ENCODE data around the gene SPAG5.
A peak's percentile ranks its signal among the peaks of the same experiment; 100 is the strongest.

Gene SPAG5

DNA sequence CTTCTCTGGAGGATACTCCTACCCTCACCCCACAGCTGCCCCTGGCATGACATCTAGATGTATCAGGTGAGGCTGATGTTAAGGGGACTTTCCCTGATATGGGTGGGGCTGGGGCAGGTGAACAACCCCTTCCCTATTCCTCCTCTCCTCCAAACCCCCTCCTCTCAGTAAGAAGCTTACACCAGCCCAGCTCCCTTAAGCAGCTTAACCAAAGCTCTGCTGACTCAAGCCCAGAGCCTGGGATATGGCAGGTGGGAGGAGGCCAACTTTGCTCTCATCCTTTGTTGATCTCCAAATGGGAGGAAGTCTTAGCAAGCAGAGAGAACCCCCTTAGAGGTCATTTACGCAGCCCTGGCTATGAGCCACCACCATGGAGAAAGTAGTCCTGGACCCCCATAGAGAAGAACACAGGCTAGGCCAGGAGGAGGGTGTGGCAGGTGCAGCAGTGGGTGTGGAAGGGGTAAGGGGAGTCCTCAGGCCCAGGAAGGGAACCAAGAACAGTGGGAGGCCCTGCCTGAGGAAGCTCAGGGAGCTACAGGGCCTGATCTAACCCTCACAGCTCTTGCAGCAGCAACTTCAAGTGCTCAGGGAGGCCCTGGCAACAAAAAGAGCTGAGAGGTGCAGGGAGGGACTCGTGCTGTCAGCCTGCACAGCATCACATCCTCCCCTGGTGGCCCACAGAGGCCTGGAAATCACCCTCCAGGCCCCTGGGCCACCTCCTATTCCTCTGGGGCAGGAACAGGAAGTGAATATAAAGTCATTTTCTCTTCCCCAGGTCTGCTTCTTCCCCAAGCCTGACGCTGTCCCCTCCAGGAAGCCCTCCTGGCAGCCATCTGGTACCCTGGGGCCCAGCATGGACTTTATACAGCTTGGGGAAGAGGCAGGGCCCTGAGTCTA lies 49.3 kb downstream of the SPAG5 start:
- DNase-seq (ENCODE audit: low read depth) = no peak

DNA sequence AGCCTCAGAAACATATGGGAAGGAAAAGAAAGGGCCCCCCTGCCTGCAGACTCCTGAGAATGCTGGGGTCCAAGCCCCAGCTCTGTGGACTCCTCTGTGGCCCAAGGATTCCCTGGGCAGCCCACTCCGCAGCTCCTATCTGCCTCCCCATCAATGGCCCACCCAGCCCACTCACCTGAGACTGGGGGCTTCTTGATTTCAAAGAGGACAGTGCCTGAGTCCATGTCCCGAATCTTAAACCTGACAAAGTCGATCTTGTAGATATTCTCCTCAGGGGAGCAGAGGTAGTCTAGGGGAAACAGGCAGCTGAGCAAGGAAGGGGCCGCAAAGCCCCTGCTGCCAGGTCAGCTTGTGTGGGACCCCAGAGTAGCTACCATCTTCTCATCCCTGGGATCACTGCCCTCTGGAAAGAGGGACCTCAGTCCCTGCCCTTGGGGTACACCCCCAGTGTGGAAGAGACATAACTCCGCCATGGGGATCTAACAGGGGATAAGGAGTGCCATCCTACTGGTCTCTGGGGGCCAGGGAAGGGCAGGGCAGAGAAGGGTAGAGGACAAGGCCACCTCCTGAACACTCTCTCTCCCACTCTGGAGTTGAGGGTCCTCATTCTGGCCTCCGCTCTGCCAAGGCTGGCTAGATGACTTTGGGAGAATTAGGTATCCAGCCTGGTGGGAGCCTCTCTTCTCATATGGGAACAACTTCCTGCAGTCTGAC lies 50.3 kb downstream of the SPAG5 start:
- TF ChIP-seq, protein P1, sequence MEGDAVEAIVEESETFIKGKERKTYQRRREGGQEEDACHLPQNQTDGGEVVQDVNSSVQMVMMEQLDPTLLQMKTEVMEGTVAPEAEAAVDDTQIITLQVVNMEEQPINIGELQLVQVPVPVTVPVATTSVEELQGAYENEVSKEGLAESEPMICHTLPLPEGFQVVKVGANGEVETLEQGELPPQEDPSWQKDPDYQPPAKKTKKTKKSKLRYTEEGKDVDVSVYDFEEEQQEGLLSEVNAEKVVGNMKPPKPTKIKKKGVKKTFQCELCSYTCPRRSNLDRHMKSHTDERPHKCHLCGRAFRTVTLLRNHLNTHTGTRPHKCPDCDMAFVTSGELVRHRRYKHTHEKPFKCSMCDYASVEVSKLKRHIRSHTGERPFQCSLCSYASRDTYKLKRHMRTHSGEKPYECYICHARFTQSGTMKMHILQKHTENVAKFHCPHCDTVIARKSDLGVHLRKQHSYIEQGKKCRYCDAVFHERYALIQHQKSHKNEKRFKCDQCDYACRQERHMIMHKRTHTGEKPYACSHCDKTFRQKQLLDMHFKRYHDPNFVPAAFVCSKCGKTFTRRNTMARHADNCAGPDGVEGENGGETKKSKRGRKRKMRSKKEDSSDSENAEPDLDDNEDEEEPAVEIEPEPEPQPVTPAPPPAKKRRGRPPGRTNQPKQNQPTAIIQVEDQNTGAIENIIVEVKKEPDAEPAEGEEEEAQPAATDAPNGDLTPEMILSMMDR (conservative IDR thresholded peaks at IDR 0.05; ENCODE audit: low read length) = no peak
- no peak for DNase-seq (ENCODE audit: low read depth)
- H3K4me3 ChIP-seq (ENCODE audit: low read length) = no peak overlapping the region

More for the DNA sequence above, 49.3 kb downstream of the SPAG5 start:
- TF ChIP-seq, protein P1 (conservative IDR thresholded peaks at IDR 0.05; ENCODE audit: low read length) = no peak
- no peak overlapping the region for H3K4me3 ChIP-seq (ENCODE audit: low read length)

DNA sequence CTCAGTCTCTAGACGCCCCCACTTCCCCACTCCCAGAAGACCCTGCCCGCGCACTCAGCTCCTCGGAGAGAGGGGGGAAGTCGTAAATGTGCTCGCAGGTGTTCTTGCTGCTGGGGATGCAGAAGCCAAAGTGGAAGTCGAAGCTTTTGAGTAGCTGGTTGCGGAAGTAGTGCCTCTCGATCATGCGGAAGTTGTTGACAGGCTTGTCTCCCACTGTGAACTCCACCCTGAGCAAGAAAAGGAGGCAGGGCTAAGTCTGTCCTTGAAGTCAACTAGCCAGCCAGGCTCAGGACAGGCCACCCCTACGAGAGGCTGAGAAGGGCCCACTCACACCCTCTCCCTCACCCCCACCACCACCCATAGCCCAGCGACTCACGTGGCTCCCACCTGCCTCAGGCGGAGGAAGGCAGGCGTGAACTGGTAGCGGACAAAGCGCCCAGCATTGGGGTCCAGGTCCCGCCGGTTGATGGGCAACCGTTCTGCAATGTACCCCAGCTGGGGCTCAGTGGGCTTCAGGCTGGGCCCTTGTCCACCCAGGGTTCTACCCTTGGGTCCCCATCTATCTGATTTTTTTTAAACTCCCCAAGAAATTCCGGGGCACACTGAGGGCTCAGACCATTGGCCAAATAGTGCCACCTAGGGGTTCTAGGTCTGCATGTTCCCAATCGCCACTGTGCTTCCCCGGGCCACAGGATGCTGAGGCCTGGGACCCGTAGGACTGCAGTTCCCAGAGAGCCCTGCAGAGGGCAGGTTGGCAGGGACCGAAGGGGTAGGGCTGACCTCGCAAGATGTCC lies 51.0 kb downstream of the SPAG5 start:
- H3K4me3 ChIP-seq (ENCODE audit: low read length) = no peak overlapping the region
- DNase-seq (ENCODE audit: low read depth) = peak; percentile 57
- TF ChIP-seq, protein P1 (conservative IDR thresholded peaks at IDR 0.05; ENCODE audit: low read length) = peak; percentile 78

DNA sequence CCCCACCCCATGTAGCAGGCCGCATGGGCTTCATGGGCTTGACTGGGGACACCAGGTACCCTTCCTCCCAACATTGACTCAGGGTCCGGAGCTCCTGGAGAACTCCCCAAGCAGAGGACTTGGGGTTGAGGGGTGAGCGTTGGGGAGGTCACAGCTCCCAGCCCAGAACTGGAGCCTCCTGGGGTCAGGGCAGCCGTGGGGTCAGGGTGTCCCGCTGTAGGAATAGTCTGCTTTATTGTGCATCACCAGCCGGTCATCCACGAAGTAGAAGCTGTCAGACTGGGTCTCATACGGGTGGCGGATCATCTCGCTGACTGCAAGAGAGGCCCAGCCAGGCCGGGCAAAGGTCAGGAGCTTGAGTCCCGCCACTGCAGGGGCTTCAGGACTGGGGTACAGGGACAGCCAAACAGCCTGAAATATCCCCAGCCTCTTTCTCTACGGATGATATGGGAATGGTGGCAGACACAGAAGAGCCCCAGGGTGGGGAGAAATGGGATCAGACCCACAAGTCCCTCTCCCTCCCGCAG lies 51.7 kb downstream of the SPAG5 start:
- TF ChIP-seq, protein P1 (conservative IDR thresholded peaks at IDR 0.05; ENCODE audit: low read length) = no peak
- no peak for DNase-seq (ENCODE audit: low read depth)
- no peak overlapping the region for H3K4me3 ChIP-seq (ENCODE audit: low read length)

DNA sequence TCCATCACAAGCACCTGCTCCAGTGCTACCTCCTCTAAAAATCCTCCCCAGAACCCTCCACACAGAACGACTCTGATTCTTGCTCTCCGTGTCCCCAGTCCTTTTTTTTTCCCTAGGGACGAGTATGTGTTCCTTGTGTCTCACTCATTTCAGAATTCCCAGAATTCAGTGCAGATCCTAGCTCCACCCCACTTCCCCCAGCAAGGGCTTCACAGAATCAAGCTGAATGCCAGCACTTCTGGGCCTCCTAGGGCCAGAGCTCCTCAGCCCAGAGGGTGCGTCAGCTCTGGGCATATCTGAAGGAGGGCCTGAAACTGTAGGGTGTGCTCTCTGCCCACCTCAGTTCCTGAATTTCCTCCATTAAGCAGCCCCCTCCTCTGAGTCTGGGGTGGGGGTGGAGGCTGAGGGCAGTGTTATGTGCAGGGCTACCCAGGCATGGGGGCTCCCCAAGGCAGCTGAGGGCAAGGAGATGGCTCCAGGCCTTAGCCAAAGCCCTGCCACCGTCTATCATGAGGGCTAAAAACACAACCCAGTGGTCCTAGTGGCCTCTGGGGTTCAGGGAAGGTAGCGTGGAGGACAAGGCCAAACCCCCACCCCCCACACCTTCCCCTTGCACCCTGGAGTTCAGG lies 52.9 kb downstream of the SPAG5 start:
- TF ChIP-seq, protein P1 (conservative IDR thresholded peaks at IDR 0.05; ENCODE audit: low read length) = no peak
- no peak overlapping the region for H3K4me3 ChIP-seq (ENCODE audit: low read length)
- no peak for DNase-seq (ENCODE audit: low read depth)

DNA sequence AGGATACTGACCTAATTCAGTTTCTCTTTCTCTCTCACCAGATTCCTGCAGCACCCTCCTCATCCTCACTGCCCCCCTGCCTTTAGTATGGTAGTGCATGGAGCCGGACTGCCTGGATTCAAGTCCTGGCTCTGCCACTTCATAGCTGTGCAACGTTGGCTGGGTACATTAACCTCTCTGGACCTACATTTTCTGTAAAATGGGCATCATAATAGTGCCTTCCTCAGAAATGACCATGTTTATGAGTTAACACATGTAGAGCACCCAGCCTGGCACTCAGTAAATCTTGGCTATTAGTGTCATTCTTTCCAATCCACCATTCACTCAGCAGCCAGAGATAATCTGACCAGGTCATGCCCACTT lies 53.7 kb downstream of the SPAG5 start:
- TF ChIP-seq, protein P1 (conservative IDR thresholded peaks at IDR 0.05; ENCODE audit: low read length) = no peak
- DNase-seq (ENCODE audit: low read depth) = no peak
- H3K4me3 ChIP-seq (ENCODE audit: low read length) = no peak overlapping the region

Measured in AG10803 (cell line).